SU-DHL-6 (cell line): ENCODE results near the gene SLC35A3.

Experiments
- EZH2phosphoT487 ChIP-seq: fragments of 200-600 bp; sonication (generic), shearing (Covaris generic); conservative IDR thresholded peaks from 2 replicates; pipeline ENCODE4 v1.6.1; 2018; ENCODE audit warnings: mild to moderate bottlenecking, antibody characterized with exemption, low read length, moderate library complexity, mixed read lengths
- TF ChIP-seq, protein P1 (sequence below): fragments of 200-600 bp; sonication (generic); IDR thresholded peaks from one replicate; pipeline ENCODE4 v1.5.1; 2017; ENCODE audit warnings: antibody characterized with exemption, mild to moderate bottlenecking, low read length, moderate library complexity; ENCODE audit not compliant: insufficient read depth, poor library complexity, severe bottlenecking

GRCh38 chr1:100037656-100037926, 67.8 kb downstream of the SLC35A3 start:
- TF ChIP-seq, protein P1, sequence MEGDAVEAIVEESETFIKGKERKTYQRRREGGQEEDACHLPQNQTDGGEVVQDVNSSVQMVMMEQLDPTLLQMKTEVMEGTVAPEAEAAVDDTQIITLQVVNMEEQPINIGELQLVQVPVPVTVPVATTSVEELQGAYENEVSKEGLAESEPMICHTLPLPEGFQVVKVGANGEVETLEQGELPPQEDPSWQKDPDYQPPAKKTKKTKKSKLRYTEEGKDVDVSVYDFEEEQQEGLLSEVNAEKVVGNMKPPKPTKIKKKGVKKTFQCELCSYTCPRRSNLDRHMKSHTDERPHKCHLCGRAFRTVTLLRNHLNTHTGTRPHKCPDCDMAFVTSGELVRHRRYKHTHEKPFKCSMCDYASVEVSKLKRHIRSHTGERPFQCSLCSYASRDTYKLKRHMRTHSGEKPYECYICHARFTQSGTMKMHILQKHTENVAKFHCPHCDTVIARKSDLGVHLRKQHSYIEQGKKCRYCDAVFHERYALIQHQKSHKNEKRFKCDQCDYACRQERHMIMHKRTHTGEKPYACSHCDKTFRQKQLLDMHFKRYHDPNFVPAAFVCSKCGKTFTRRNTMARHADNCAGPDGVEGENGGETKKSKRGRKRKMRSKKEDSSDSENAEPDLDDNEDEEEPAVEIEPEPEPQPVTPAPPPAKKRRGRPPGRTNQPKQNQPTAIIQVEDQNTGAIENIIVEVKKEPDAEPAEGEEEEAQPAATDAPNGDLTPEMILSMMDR: no peak
- no peak for TF ChIP-seq EZH2phosphoT487
